Osteoblast (primary cell): ENCODE measurements around the gene FBF1. TPM values are rescaled to one million over a fixed set of nuclear protein-coding genes. Genes with fewer than 3 reads are reported as not detected.

Source experiments
- DNase-seq: peaks from one replicate; pipeline ENCODE4 v3.0.0; 2011; ENCODE audit warnings: low spot score, mixed read lengths; ENCODE audit not compliant: insufficient read length; ENCODE audit errors: missing footprints
- H2AFZ ChIP-seq: 2 replicates; pipeline ENCODE4 v1.6.0; 2011; ENCODE audit warnings: mild to moderate bottlenecking, low read length
- H3K27ac ChIP-seq: 2 replicates; pipeline ENCODE4 v1.5.1; 2011; ENCODE audit warnings: mild to moderate bottlenecking, low read depth, low read length, moderate library complexity
- H3K27me3 ChIP-seq: 2 replicates; pipeline ENCODE4 v1.6.0; 2012; ENCODE audit warnings: mild to moderate bottlenecking, control low read depth, inconsistent platforms, low read length, moderate library complexity; ENCODE audit not compliant: insufficient read depth
- H3K36me3 ChIP-seq: 2 replicates; pipeline ENCODE4 v1.5.1; 2011; ENCODE audit warnings: mild to moderate bottlenecking, low read length, control low read depth, moderate library complexity; ENCODE audit not compliant: insufficient read depth
- H3K4me1 ChIP-seq: 2 replicates; pipeline ENCODE4 v1.5.1; 2011; ENCODE audit warnings: mild to moderate bottlenecking, low read length, control low read depth, moderate library complexity; ENCODE audit not compliant: insufficient read depth
- H3K4me2 ChIP-seq: 2 replicates; pipeline ENCODE4 v1.6.0; 2011; ENCODE audit warnings: mild to moderate bottlenecking, low read length; ENCODE audit not compliant: insufficient read depth
- H3K4me3 ChIP-seq: fragments of 200-600 bp; sonication (generic); 3 replicates; pipeline ENCODE4 v1.5.1; 2012; ENCODE audit warnings: mild to moderate bottlenecking, low read length, inconsistent platforms; ENCODE audit not compliant: insufficient read depth
- H3K79me2 ChIP-seq: 2 replicates; pipeline ENCODE4 v1.6.0; 2012; ENCODE audit warnings: mild to moderate bottlenecking, low read length, control low read depth, inconsistent platforms; ENCODE audit not compliant: insufficient read depth
- H3K9me3 ChIP-seq: 2 replicates; pipeline ENCODE4 v1.5.1; 2011; ENCODE audit warnings: low read depth, low read length, control low read depth
- H4K20me1 ChIP-seq: 2 replicates; pipeline ENCODE4 v1.6.0; 2012; ENCODE audit warnings: mild to moderate bottlenecking, low read length, control low read depth; ENCODE audit not compliant: insufficient read depth
- CTCF ChIP-seq: IDR thresholded peaks from 2 replicates; pipeline ENCODE4 v1.5.1; 2011; ENCODE audit warnings: mild to moderate bottlenecking, low read depth, low read length, moderate library complexity; ENCODE audit errors: extremely low read depth
- total RNA-seq: library from RNA; depleted of rRNA; stranded (reverse); fragments of >200 nt; gene quantifications from 2 replicates; pipeline ENCODE4 v1.2.3, GENCODE V29; 2012

The FBF1 gene
- total RNA-seq, 1 donor, result 14.1 TPM

DNA sequence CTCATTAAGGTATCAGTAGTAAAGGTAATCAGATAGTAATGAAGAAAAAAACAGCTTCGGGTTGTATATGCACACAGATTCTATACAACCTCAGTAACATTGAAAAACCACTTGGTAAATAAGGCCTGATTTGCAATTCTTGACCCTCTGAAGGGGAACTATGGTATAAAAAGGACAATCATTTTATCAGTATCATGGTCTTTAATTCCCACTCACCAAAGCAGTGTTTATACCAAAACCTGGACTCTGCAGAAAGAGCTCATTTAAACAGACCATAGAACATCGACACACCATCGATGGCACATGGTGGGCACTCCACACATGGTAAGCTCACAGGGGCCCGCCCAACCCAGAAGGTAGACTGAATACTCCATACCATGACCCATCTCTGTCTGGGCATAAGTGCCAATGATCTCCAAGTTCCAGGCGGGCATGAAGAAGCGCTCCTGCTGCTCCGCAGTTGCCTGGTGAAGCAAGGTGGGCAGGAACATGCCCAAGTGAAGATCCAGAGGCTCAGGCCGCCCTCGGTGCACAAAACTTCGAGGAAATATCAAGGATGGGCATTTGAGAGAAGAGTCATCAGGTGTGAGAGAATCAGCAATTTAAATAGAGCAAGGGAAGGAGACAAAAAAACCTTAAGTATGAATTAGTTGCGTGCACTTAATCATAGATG is 19.1 kb upstream of the FBF1 start:
- H3K36me3 ChIP-seq, result peaks cover 13% of the 10 kb centered on the region
- peaks cover 52% of the 10 kb centered on the region for H3K79me2 ChIP-seq
- H3K27me3 ChIP-seq, result no peaks in the 10 kb centered on the region
- no peak overlapping the region for H3K4me3 ChIP-seq
- TF ChIP-seq CTCF, result no peak
- H3K4me1 ChIP-seq, result no peaks in the 10 kb centered on the region
- H2AFZ ChIP-seq, result no peak overlapping the region
- H3K4me2 ChIP-seq, result no peak overlapping the region
- peaks cover 15% of the 10 kb centered on the region for H4K20me1 ChIP-seq
- DNase-seq, result peak; percentile 25
- H3K9me3 ChIP-seq, result no peaks in the 10 kb centered on the region
- H3K27ac ChIP-seq, result no peak overlapping the region

- Histone ChIP-seq H3K4me2 (no peak overlapping the region), H2AFZ (no peak overlapping the region), H4K20me1 (peaks cover 13% of the 10 kb centered on the region), H3K27ac (no peak overlapping the region), H3K27me3 (no peaks in the 10 kb centered on the region), H3K4me1 (no peaks in the 10 kb centered on the region), H3K79me2 (peaks cover 46% of the 10 kb centered on the region), H3K9me3 (no peaks in the 10 kb centered on the region), H3K36me3 (peaks cover 13% of the 10 kb centered on the region), H3K4me3 (no peak overlapping the region)
- TF ChIP-seq CTCF, result no peak
- no peak for DNase-seq
Measured at GRCh38 chr17:75959051-75959838, 18.4 kb upstream of the FBF1 start.

DNA sequence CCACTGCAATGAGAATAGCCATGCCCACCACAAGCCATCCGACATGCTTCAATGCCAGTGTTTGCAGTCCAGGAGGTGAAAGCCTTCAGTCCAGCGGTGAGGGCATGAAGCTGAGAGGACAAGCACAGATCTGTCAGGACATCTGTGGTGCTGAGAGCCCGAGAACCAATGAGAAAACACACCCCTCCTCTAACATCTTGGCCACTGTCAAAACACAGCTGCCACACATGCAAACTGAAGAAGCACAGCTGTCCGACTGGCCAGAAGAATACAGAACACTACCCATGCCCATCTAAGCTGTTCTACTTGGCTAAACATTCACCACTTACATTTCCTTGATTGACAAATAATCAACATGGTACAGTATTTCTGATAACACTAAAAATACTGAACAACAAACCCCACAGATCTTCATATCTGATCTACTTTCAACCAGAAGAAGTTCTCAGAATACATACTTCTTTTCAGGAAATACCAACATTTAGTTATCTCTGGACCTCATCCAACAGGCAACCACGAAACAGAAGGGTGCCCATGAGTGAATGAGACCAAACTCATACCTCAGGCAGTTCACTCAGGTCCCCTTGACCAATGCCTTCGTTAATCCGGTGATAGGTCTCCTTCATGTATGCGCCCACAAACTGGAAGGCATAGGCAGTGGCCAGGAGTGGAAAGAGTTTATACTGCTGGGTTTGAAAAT is 10.2 kb upstream of the FBF1 start:
- no peaks in the 10 kb centered on the region for H3K79me2 ChIP-seq
- H3K4me2 ChIP-seq, result no peak overlapping the region
- H3K36me3 ChIP-seq, result peaks cover 68% of the 10 kb centered on the region
- H3K27me3 ChIP-seq, result no peaks in the 10 kb centered on the region
- H3K4me3 ChIP-seq, result no peak overlapping the region
- no peak for DNase-seq
- peak overlapping the region; percentile 35 for H3K27ac ChIP-seq
- TF ChIP-seq CTCF, result no peak
- H3K9me3 ChIP-seq, result no peaks in the 10 kb centered on the region
- no peaks in the 10 kb centered on the region for H4K20me1 ChIP-seq
- H2AFZ ChIP-seq, result no peak overlapping the region
- peaks cover 6% of the 10 kb centered on the region for H3K4me1 ChIP-seq

DNA sequence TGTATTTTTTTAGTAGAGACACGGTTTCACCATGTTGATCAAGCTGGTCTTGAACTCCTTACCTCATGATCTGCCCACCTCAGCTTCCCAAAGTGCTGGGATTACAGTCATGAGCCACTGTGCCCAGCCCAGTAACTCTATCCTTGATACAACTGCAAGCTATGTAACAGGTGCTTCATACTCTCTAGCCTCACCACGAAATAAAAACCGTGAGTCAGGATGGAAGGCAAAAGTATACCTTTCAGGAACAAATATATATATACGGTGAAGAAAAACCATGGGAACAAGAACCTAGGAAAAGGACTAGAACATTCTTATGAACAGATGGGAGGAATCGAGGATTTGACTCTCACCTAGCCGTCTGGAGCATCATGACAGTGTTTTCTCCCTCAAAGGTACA is 9.6 kb upstream of the FBF1 start:
- Histone ChIP-seq H3K36me3 (peaks cover 67% of the 10 kb centered on the region), H3K27ac (no peak overlapping the region)
- no peak for TF ChIP-seq CTCF

More for the DNA sequence above, 9.6 kb upstream of the FBF1 start:
- DNase-seq, result no peak
- Histone ChIP-seq H3K27me3 (no peaks in the 10 kb centered on the region), H3K79me2 (no peaks in the 10 kb centered on the region), H3K9me3 (no peaks in the 10 kb centered on the region), H4K20me1 (no peaks in the 10 kb centered on the region), H2AFZ (no peak overlapping the region), H3K4me1 (peaks cover 6% of the 10 kb centered on the region), H3K4me3 (no peak overlapping the region), H3K4me2 (no peak overlapping the region)
